ENCODE data around the gene WNK1.

Gene WNK1

GRCh38 chr12:958588-959123 is 206.3 kb downstream of the WNK1 start:
- DNase-seq, result no peak

Data from activated CD4-positive, alpha-beta T cell treated with anti-CD3 and anti-CD28 coated beads, Interleukin-2, amount 50 U/mL, for 16 hours (primary cell).